HFFc6 (cell line): ENCODE measurements around the gene ADORA1. TPM values are rescaled to one million over a fixed set of nuclear protein-coding genes. Genes with fewer than 3 reads are reported as not detected.

Source experiments
- DNase-seq: peaks from one replicate; pipeline ENCODE4 v3.0.0-alpha.2; 2018
- H3K27ac Mint-ChIP-seq: 2 replicates; pipeline ENCODE4 v1.8.0; 2020; ENCODE audit warnings: mild to moderate bottlenecking, mixed read lengths
- H3K27me3 Mint-ChIP-seq: 2 replicates; pipeline ENCODE4 v1.8.0; 2021; ENCODE audit warnings: mild to moderate bottlenecking, moderate library complexity, mixed read lengths; ENCODE audit not compliant: insufficient read depth
- H3K36me3 Mint-ChIP-seq: 2 replicates; pipeline ENCODE4 v1.8.0; 2021; ENCODE audit warnings: low read depth, mixed read lengths
- H3K4me1 Mint-ChIP-seq: 2 replicates; pipeline ENCODE4 v1.8.0; 2020; ENCODE audit warnings: low read depth, mixed read lengths
- H3K4me3 Mint-ChIP-seq: 2 replicates; pipeline ENCODE4 v1.8.0; 2020; ENCODE audit warnings: mild to moderate bottlenecking, moderate library complexity, mixed read lengths
- H3K9me3 Mint-ChIP-seq: 2 replicates; pipeline ENCODE4 v1.8.0; 2020; ENCODE audit warnings: mild to moderate bottlenecking, mixed read lengths
- total RNA-seq, 6 experiments: library from RNA; stranded (reverse); fragmentation: NEBNext Ultra II Directional; extraction: Animal tissue kit (Norgen Biotek cat#: 25700); gene quantifications; 2 replicates in 1 of 6; 3 replicates in 5 of 6; pipeline ENCODE4 v1.2.3, GENCODE V29; 2021
- TF ChIP-seq, protein P1 (sequence below): fragments of 200-600 bp; sonication (generic); IDR thresholded peaks from 2 replicates; pipeline ENCODE4 v1.5.0; 2021; ENCODE audit warnings: antibody characterized with exemption, mild to moderate bottlenecking

The ADORA1 gene
- total RNA-seq, 6 experiments from 2014 or later, result 0.25 to 5.5 (median 0.53) TPM

GRCh38 chr1:203161703-203162102, 34.2 kb downstream of the ADORA1 start:
- Mint-ChIP-seq H3K27me3 (peaks cover 13% of the 10 kb centered on the region), H3K36me3 (peaks cover 18% of the 10 kb centered on the region), H3K9me3 (peaks cover 13% of the 10 kb centered on the region), H3K4me3 (no peak overlapping the region), H3K27ac (no peak overlapping the region), H3K4me1 (no peaks in the 10 kb centered on the region)
- TF ChIP-seq, protein P1, sequence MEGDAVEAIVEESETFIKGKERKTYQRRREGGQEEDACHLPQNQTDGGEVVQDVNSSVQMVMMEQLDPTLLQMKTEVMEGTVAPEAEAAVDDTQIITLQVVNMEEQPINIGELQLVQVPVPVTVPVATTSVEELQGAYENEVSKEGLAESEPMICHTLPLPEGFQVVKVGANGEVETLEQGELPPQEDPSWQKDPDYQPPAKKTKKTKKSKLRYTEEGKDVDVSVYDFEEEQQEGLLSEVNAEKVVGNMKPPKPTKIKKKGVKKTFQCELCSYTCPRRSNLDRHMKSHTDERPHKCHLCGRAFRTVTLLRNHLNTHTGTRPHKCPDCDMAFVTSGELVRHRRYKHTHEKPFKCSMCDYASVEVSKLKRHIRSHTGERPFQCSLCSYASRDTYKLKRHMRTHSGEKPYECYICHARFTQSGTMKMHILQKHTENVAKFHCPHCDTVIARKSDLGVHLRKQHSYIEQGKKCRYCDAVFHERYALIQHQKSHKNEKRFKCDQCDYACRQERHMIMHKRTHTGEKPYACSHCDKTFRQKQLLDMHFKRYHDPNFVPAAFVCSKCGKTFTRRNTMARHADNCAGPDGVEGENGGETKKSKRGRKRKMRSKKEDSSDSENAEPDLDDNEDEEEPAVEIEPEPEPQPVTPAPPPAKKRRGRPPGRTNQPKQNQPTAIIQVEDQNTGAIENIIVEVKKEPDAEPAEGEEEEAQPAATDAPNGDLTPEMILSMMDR, result no peak
- DNase-seq, result no peak

GRCh38 chr1:203162403-203162802, 34.9 kb downstream of the ADORA1 start:
- H3K36me3 Mint-ChIP-seq, result peaks cover 18% of the 10 kb centered on the region
- H3K4me3 Mint-ChIP-seq, result no peak overlapping the region
- peaks cover 15% of the 10 kb centered on the region for H3K27me3 Mint-ChIP-seq
- no peak for DNase-seq
- H3K9me3 Mint-ChIP-seq, result peaks cover 13% of the 10 kb centered on the region
- no peaks in the 10 kb centered on the region for H3K4me1 Mint-ChIP-seq
- TF ChIP-seq, protein P1, result no peak
- H3K27ac Mint-ChIP-seq, result no peak overlapping the region

DNA sequence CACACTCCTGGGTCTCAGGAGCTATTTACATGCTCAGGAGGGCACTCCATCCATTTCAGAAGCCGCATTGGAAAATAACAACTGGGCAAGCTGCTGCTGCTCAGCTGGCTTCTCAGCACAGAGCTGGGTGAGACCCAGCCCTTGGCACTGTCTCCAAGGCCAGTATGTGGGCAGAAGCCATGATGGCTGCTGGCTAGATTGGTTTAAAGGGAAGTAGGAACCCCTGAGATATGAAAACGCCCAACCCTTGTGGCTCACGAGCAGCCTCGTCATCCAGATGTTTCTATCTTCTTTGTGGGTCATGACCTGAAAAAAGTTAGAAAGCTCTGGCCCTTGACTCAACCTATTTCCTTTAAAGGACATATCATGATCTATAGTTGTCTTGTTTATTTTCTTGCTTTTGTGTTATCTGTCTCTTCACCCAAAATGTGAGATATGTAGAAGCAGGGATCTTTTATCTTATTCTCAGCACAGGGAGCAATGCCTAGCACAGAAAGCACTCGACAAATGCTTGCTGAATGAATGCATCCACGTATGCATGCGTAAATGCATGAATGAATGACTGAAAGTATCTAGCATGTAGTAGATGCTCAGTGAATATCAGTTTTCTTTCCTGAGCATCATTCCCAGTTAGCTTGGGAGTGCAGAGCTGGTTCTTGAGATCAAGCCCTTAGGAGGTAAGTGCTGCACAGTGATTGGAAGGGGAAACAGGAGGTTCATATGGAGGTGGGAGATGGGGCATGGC, 36.5 kb downstream of the ADORA1 start:
- Mint-ChIP-seq H3K4me3 (no peak overlapping the region), H3K27me3 (peaks cover 15% of the 10 kb centered on the region), H3K4me1 (no peaks in the 10 kb centered on the region), H3K36me3 (peaks cover 3% of the 10 kb centered on the region), H3K9me3 (no peaks in the 10 kb centered on the region), H3K27ac (no peak overlapping the region)
- DNase-seq, result no peak
- TF ChIP-seq, protein P1, result no peak

DNA sequence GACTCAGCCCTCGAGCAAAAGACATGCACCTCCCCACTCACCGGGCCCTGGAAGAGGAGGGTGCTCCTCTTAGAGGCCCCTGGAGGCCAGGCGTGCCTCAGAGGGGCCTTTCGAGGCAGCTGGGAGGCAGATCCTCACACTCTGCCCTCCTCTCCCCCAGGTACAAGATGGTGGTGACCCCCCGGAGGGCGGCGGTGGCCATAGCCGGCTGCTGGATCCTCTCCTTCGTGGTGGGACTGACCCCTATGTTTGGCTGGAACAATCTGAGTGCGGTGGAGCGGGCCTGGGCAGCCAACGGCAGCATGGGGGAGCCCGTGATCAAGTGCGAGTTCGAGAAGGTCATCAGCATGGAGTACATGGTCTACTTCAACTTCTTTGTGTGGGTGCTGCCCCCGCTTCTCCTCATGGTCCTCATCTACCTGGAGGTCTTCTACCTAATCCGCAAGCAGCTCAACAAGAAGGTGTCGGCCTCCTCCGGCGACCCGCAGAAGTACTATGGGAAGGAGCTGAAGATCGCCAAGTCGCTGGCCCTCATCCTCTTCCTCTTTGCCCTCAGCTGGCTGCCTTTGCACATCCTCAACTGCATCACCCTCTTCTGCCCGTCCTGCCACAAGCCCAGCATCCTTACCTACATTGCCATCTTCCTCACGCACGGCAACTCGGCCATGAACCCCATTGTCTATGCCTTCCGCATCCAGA, 37.7 kb downstream of the ADORA1 start:
- H3K9me3 Mint-ChIP-seq, result no peaks in the 10 kb centered on the region
- TF ChIP-seq, protein P1, result no peak
- peaks cover 11% of the 10 kb centered on the region for H3K27me3 Mint-ChIP-seq
- no peak for DNase-seq
- no peaks in the 10 kb centered on the region for H3K4me1 Mint-ChIP-seq
- H3K36me3 Mint-ChIP-seq, result no peaks in the 10 kb centered on the region
- H3K4me3 Mint-ChIP-seq, result no peak overlapping the region
- no peak overlapping the region for H3K27ac Mint-ChIP-seq

GRCh38 chr1:203165800-203166161, 38.3 kb downstream of the ADORA1 start:
- no peak for DNase-seq
- Mint-ChIP-seq H3K36me3 (no peaks in the 10 kb centered on the region), H3K4me3 (no peak overlapping the region), H3K9me3 (no peaks in the 10 kb centered on the region), H3K27me3 (peaks cover 11% of the 10 kb centered on the region), H3K27ac (no peak overlapping the region), H3K4me1 (no peaks in the 10 kb centered on the region)
- TF ChIP-seq, protein P1, result no peak
